Measurements from ENCODE around the gene FIGN. TPM values are rescaled to one million over a fixed set of nuclear protein-coding genes. Genes with fewer than 3 reads are reported as not detected.

Gene FIGN
- total RNA-seq, 3 donors from 2014 or later (not counting 1 experiment from before 2014, with no cell fraction given) = not detected

- no peak for TF ChIP-seq CTCF (IDR thresholded peaks at IDR 0.05)
- Histone ChIP-seq H3K36me3 (ENCODE audit: control insufficient read depth, insufficient read depth, low read length) (no peaks in the 10 kb centered on the region), H3K4me1 (ENCODE audit: control insufficient read depth, insufficient read depth, low read length) (no peaks in the 10 kb centered on the region), H3K9me3 (ENCODE audit: control insufficient read depth, insufficient read depth, low read length) (no peaks in the 10 kb centered on the region), H3K4me3 (ENCODE audit: low read length) (no peak overlapping the region), H3K27ac (ENCODE audit: low read length) (no peak overlapping the region), H3K27me3 (ENCODE audit: control insufficient read depth, insufficient read depth, low read length) (no peaks in the 10 kb centered on the region)
- H3K4me3 Mint-ChIP-seq = no peak overlapping the region
- DNase-seq = no peak
- no peaks in the 10 kb centered on the region for H3K27me3 Mint-ChIP-seq (ENCODE audit: low read depth in 2 of 2)
- no peaks in the 10 kb centered on the region for H3K4me1 Mint-ChIP-seq
- peaks cover 0 to 5% of the 10 kb centered on the region in 2 donors for H3K9me3 Mint-ChIP-seq
- ATAC-seq = no peak
- WGBS (ENCODE audit: insufficient coverage) = 56% methylated on average over 7 of the region's 7 CpGs
- H3K27ac Mint-ChIP-seq = no peak overlapping the region
- intact Hi-C loops (cut with micrococcal nuclease) = no loop called here
- H3K36me3 Mint-ChIP-seq = no peaks in the 10 kb centered on the region
These were observed 114.3 kb downstream of the FIGN start for GRCh38 chr2:163621445-163622004.

DNA sequence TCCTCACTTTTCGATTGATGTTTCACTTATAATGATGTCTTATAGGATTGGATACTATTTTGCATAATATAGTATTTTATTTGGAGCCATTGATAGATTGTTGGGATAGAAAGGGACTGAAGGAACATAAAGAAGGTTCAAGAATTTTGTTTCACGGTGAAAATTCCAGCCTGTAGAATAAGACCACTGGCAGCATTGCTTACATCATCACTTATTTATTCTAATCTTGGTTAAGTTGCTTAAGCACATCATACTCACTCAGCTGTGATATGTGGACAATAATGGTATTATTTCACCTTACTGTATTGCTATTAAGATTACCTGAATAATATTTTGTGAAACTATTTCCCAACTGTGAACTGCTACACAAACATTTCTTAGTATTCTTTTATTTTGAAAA, 118.3 kb downstream of the FIGN start:
- no peaks in the 10 kb centered on the region for H3K4me1 ChIP-seq (ENCODE audit: control insufficient read depth, insufficient read depth, low read length)
- no peaks in the 10 kb centered on the region for H3K9me3 ChIP-seq (ENCODE audit: control insufficient read depth, insufficient read depth, low read length)
- H3K4me3 Mint-ChIP-seq = no peak overlapping the region
- ATAC-seq = no peak
- H3K27ac Mint-ChIP-seq = no peak overlapping the region
- H3K36me3 ChIP-seq (ENCODE audit: control insufficient read depth, insufficient read depth, low read length) = no peaks in the 10 kb centered on the region
- no peak for DNase-seq
- no peak overlapping the region for H3K27ac ChIP-seq (ENCODE audit: low read length)
- no peaks in the 10 kb centered on the region for H3K27me3 ChIP-seq (ENCODE audit: control insufficient read depth, insufficient read depth, low read length)
- H3K4me3 ChIP-seq (ENCODE audit: low read length) = no peak overlapping the region
- TF ChIP-seq CTCF (IDR thresholded peaks at IDR 0.05) = no peak
- H3K4me1 Mint-ChIP-seq = no peaks in the 10 kb centered on the region
- no peaks in the 10 kb centered on the region for H3K27me3 Mint-ChIP-seq (ENCODE audit: low read depth in 2 of 2)
- H3K9me3 Mint-ChIP-seq = peaks cover under 1 to 5% of the 10 kb centered on the region in 2 donors
- H3K36me3 Mint-ChIP-seq = no peaks in the 10 kb centered on the region
- intact Hi-C loops (cut with micrococcal nuclease) = no loop called here
- WGBS (ENCODE audit: insufficient coverage) = no CpG with 5 or more reads among the region's 2 CpGs

- intact Hi-C loops (cut with micrococcal nuclease) = no loop called here
- H3K36me3 Mint-ChIP-seq = no peaks in the 10 kb centered on the region
- Histone ChIP-seq H3K27ac (ENCODE audit: low read length) (no peak overlapping the region), H3K27me3 (ENCODE audit: control insufficient read depth, insufficient read depth, low read length) (no peaks in the 10 kb centered on the region), H3K9me3 (ENCODE audit: control insufficient read depth, insufficient read depth, low read length) (no peaks in the 10 kb centered on the region), H3K4me3 (ENCODE audit: low read length) (no peak overlapping the region), H3K36me3 (ENCODE audit: control insufficient read depth, insufficient read depth, low read length) (no peaks in the 10 kb centered on the region), H3K4me1 (ENCODE audit: control insufficient read depth, insufficient read depth, low read length) (no peaks in the 10 kb centered on the region)
- H3K27me3 Mint-ChIP-seq (ENCODE audit: low read depth in 2 of 2) = no peaks in the 10 kb centered on the region
- no peak overlapping the region for H3K27ac Mint-ChIP-seq
- H3K4me3 Mint-ChIP-seq = no peak overlapping the region
- ATAC-seq (no peak), DNase-seq (no peak)
- TF ChIP-seq CTCF (IDR thresholded peaks at IDR 0.05) = no peak
- H3K4me1 Mint-ChIP-seq = no peaks in the 10 kb centered on the region
- WGBS (ENCODE audit: insufficient coverage) = 97% methylated on average over 2 of the region's 3 CpGs
- H3K9me3 Mint-ChIP-seq = peaks cover 3% of the 10 kb centered on the region in 2 donors
These were observed 122.5 kb downstream of the FIGN start for GRCh38 chr2:163613266-163613731.

DNA sequence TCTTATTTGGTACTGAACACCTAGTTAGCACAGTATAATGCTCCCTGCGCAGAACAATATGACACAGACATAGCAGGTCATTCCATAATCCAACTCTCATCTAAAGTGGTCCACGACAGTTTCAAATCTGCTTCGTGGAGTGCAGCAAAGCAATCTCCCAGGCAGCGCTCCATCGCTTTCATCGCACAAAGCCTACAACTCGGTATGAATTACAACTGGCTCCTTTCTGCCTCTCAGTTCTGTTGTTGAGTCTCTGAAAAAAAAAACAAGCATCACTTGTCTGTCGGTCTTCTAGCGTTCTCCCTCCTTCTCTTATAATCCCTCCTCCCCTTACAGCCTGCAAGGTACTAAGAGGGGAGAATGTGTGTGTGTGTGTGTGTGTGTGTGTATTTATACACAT, 123.5 kb downstream of the FIGN start:
- no peaks in the 10 kb centered on the region for H3K36me3 ChIP-seq (ENCODE audit: control insufficient read depth, insufficient read depth, low read length)
- H3K4me3 ChIP-seq (ENCODE audit: low read length) = no peak overlapping the region
- DNase-seq (no peak), ATAC-seq (no peak)
- 93% methylated on average over 7 of the region's 9 CpGs for WGBS (ENCODE audit: insufficient coverage)
- H3K27me3 ChIP-seq (ENCODE audit: control insufficient read depth, insufficient read depth, low read length) = no peaks in the 10 kb centered on the region
- Mint-ChIP-seq H3K4me1 (no peaks in the 10 kb centered on the region), H3K9me3 (peaks cover 7 to 8% of the 10 kb centered on the region in 2 donors), H3K27me3 (ENCODE audit: low read depth in 2 of 2) (no peaks in the 10 kb centered on the region), H3K4me3 (no peak overlapping the region), H3K27ac (no peak overlapping the region), H3K36me3 (no peaks in the 10 kb centered on the region)
- H3K4me1 ChIP-seq (ENCODE audit: control insufficient read depth, insufficient read depth, low read length) = no peaks in the 10 kb centered on the region
- TF ChIP-seq CTCF (IDR thresholded peaks at IDR 0.05) = no peak
- H3K9me3 ChIP-seq (ENCODE audit: control insufficient read depth, insufficient read depth, low read length) = no peaks in the 10 kb centered on the region
- H3K27ac ChIP-seq (ENCODE audit: low read length) = no peak overlapping the region
- intact Hi-C loops (cut with micrococcal nuclease) = no loop called here

Measured in natural killer cell (primary cell).